Nucleus accumbens (tissue), 56 donors: ENCODE results near the gene MYADML2.
"Not testable (repeated sequence)": the region's sequence is repeated elsewhere in the genome, so short reads cannot be mapped to it uniquely, and the experiment has no call there.

Source experiments
- DNase-seq, 56 donors: peaks; one replicate each; lab custom pipeline; 2025; lab: John Stamatoyannopoulos, UW

The MYADML2 gene

DNA sequence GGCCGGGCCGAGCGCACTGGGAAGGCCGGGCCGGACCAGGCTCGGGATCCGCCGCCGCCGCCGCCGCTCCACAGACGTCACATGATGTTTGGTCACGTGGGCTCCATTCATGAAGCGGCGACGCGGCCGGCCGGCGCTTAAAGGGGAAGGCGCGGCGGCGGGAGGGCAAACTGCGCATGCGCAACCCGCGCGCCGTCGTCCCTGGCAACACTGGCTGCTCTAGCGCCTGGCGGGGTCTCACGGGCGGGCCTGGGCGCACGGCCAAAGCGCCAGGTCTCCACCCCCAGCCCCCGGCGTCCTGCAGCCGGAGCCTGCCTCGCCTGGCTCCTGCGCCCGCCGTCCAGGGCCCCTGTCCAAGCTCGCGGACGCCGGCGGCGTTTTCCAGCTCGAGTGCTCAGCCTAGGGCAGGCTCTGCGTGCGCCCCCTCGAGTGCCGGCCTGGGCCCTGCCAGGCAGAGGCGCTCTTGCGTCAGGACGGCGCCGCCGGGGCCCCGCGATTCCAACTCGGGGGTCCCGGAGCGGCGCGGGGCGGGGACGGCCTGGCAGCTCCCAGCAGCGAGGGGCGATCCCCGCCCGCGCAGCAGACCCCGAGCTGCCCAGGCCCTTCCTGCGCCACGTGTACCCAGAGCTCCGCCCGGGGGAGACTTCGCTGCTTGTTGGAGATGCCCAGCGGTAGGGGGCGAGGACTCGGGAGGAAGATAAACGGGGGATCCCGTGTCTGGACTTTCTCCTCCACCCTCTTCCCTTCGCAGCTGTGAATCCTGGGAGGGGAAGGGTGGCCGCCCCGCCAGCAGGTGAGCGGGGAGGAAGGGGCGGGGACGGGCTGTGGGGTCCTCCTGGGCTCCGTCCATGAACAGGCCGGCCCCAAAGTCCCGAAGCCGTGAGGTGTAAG is 19.1 kb downstream of the MYADML2 start, which contains the start of gene MAFG:
MAFG (minus strand) TSS at position 83 of the 891 bp plus-strand sequence. CDS start 4,550 bp downstream, outside the sequence.
- DNase-seq = peak in 55 of 56 donors; percentile 45 to 94 (median 84)

DNA sequence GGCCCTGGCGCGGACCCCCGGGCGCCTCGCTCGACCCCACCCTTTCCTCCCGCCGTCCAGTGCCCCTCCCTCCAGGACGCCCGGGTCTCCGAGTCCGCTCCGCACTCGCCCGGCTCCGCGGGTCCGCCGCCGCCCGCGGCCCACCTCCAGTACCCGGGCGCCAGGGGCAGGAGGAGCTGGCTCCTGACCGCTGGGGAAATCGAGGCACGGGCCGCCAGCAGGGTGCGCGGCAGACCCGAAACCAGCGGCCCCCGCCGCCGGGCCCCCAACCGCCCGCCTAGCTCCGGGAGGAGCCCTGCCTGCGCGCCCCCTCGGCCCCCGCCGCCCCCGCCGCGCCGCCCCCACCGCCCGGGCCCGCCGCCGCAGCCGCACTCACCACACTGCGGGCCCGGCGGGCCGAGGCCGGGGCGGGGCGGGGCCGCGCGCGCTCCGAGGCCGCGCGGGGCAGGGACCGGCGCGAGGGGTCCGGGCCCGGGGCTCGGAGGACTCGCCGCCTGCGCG is 19.8 kb downstream of the MYADML2 start:
- DNase-seq = peak in 2 of 56 donors; percentile 58 to 60

DNA sequence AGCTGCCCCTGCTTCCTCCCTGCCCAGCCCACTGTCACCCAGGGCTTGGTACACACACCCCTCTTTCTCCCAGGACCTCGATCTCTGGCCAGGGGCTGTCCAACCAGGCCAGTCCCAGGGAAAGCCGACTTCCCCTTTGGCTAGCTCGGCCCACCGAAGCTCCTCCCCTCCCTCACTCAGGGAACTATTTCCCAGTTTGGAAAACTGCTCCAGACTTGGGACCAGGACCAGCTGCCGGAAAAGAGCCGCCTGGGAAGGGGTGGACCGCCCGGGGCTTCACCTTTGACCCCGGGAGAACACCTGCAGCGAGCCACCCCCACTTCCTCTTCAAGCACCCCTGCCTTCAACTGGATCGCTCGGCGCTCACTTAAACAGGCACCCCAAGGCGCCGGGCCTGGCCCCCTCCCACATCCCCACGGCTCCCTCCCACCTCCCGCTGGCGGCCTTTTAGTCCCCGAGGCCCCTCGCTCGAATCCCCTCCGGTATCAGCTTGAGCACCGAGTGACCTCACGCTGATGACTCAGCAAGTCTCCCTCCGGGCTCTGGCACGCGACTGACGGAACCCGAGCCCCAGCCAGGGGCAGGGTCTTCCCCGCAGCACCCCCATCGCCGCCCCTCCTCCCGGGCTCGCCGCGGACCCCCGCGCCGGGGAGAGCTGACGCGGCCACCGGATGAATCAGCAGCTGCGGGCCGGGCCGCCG is 20.4 kb downstream of the MYADML2 start:
- DNase-seq = peak in 32 of 56 donors; percentile 11 to 66 (median 36)

DNA sequence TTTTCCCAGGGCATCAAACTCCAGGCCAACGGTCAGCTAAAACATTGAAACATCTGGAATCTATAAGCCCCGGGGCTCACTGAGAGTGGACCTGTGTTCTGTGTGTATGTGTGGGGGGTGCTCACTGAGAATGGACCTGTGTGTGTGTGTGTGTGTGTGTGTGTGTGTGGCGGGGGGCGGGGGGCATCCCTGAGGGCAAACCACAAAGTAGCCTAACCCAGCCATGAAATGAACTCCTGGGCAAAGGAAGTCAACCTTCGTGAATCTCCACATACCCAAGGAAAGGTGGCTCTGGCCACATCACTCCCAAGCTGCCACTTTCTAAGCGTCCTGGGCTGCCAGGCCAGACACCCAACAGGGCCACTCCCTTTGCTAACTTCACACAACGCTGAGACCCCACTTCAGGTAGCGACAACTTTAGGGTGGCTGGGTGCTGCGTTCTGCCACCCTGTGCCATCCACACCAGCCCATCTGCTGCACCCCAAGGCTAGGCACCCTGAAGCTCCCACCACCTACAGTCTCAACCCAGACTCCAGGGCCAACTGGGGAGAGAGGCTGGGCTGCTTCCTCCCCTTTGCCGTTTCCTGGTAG is 21.1 kb downstream of the MYADML2 start:
- DNase-seq = no peak

DNA sequence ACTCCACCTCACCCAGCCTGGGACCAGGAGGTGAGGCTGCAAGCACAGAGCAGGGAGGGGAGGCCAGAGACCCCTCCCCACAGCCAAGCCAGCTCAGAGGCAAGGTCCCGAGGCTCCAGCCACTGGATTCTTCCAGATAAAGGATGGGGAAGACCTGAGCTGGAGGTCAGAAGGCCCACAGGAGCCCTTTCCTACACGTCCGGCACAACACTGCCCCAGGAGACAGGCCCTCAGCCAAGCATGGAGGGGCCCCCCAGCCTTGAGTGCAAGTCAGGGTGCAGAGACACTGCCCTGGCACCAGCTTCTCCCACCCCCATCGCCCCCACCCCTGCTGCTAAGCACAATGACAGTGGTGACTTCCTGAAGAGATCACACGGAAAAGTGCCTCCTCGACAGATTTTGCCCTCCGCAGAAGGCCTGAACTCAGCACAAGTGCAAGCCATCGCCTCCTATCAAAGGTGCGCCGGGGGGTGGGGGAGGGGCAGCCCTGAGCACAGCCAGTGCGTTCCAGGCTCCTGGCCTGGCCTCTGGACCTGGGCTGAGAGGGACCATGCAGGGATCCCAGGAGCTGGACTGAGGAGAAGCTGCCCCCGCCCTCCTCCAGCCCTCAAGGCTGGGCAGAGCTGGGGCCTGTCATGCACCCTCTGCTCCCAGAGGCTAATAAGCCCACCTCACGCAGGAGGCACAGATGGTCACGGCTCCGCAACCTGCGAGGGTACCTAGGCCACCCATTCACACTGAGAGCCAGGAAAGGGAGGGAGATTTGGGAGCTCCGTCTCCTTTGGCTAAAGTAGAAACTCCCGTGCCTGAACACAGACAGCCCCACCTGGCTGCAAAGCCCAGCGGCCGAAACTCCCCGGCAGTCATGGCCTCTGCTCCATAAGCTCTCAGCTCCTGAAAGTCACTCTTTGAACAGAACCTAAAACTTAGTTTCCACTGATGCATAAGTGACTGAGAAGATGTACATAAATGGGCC is 22.2 kb downstream of the MYADML2 start:
- no peak for DNase-seq

DNA sequence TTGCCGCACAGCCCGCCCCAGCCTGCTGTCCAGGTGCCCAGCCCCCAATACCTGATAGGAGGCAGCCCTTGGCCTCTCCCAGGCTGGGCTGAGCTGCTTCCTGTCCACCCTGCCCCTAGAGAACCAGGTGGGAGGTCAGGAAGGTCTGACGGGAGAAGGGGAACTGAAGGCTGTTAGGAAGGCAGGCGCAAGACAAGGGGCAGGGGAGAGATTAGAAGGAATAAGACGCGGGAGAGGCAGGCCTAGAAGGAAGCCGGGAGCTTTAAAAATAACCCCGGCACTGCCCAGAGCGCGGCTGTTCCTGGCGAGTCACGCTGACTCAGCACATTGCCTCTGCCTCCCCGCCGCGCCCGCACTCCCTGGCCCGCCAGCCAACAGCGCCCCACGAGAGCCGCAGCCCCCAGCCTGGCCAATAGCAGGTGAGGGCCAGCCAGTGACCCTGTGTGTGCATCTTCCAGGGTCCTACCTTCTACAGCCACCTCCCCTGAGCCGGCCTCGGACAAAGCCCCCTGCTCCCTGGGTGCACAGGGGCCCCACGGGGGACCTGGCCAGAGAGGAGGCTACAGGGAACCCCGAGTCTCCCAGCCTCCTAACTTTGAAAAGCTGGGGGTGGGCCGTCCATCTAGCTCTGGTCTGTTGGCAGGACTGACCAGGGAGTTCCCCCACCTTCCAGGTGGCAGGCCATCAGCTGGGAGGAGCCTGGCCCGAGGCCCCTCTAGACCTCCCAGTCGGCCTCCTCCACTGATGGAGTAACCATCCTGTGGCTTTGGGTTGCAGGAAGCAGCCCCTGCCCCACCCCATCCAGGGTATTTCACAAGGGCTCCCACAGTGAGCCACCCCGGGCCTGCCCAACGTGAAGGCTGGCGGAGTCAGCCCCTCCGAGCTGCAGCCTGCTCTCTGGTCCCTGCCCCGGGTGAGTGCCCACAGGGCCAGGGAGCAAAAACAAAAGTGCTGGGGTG is 23.5 kb downstream of the MYADML2 start:
- peak in 27 of 56 donors; percentile 5 to 65 (median 31) for DNase-seq

DNA sequence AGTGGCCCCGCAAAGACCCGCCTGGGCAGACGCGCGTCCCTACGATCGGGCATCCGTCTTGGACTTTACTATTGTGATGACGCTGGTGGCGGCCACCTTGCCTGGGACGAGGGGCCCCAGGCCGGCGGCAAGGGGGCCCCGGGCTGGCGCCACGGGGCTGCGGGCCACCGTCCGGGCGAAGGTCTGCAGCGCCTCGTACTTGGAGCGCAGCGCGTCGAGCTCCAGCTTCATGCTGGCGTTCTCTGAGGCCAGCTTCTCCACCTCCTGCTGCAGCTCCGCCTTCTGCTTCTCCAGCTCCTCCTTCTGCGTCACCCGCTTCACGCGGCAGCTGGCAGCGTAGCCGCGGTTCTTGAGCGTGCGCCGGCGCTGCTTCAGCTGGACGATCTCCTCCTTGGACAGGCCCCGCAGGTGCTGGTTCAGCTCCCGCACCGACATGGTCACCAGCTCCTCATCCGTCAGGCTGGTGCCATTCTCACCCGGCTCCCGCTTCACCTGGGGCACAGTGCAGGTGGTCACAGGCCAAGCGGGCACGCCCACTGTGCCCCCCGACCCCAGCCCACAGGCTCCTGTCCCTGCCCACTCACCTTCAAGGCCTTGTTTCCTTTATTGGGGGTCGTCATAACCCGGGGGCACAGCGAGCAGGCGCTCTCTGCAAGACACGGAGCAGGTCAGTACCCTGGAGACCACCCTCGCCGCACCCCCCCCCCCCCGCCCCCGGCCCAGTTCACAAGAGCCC is 24.3 kb downstream of the MYADML2 start:
- no peak for DNase-seq

DNA sequence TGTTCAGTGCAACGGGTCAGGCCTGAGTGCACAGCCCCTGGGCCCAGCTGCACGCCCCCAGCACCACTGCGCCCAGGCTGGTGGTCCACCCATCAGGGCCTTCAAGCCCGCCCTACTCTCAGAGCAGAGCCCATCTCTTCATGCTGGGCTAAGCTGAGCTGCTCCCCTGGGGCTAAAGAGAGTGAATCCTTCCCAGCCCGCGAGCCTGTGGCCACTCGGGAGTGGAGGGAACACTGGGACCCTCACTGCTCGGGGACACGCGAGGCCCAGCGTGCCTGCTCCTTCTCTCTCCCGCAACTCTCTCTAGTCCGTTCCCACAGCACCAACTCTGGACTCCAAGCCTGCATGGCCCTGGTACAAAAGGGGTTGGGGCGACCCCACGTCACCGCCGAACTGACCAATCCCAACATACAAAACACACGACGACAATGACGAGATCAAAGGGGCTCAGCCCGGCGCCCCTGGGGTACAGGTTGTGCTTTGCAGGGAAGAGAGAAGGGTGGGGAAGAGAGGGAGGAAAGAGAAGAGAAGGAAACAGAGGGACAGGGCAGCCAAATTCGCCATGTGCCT is 25.0 kb downstream of the MYADML2 start:
- no peak for DNase-seq

DNA sequence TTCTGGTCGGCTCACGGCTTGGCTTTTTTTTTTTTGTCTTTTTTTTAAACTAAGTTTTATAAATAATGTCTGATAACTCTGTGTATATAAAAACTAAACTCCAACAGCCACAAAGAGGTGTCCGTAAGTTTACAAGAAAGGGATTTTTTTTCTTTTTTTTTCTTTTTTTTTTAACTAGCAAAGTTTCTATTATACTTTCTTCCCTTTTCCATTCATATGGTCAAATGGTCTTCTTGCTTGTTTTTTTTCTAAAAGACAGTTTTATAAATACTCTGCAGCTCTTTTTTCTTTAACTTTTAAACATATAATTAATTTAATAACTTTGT is 25.5 kb downstream of the MYADML2 start:
- DNase-seq = no peak

DNA sequence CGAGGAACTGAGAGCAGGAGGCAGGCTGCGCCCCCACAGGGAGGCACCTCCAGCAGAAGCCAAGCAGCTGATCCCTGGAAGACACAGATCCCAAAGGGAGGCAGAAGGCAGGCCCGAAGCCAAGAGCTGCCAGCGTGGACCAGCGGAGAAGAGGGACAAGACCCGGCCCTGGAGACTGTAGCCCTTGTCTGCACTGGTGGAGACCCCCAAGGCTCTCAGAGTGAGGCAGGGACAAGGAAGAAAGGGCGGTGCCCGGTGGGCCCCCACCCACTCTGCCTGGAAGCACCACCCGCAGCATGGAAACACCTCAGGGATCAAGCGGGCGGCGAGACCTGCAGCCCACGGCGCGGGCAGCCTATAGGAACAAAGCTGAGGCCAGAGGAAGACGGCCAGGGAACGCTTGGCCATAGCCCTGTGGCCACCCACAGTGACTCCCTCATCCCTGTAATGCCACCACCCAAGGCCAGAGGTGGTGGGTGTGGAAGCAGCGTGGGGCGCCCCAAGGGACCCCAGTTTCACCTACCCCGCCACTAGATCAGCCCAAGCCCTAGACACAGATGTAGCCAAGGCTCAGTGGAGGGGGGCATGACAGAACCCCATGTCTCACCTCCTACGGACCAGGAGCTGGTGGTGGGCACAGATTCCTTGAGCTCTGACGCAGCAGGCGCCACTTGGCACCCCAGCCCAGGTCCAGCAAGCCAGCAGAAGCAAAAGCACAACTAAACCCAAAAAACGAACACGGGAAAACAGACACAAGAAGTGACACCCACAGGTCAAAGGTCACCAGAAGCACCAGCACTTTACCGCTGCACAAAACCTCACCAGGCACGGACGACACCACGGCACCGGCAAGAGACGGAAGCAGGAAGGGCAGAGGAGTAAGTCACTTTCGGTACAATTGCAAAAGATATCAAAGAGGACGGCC is 26.2 kb downstream of the MYADML2 start:
- DNase-seq = peak in 3 of 56 donors; percentile 17 to 35 (median 24)

DNA sequence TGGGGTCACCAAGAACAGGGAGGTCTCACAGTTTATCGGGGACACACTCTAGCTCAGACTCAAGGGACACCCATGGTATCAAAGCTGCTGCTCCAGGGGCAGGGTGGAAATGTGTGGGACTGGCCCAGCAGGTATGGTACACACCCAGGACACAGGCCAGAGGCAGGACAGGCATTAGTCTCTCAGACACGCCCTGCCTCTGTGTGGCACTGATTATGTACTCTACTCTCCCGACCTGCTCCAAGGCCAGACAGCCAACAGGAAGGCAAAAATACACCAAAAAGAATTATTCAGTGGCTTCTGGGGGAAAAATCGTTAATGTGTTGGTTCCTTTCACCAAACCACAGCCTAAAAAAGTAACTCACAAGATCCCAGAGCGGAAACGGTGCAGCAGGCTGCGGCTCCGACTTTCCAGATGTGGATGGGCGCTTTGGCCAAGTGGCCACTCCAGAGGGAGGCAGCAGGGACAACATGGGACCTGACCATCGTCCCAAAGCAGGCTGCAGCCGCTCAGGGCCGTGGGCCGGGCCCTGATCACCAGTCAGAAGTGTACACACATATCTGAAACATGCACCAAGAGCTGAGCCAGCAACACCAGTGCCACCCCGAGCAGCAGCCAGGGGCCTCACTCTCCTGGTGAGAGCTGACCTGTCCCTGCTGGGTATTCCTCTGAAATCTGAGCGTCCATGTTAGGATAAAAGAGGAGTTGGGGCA is 28.0 kb downstream of the MYADML2 start:
- DNase-seq = no peak

DNA sequence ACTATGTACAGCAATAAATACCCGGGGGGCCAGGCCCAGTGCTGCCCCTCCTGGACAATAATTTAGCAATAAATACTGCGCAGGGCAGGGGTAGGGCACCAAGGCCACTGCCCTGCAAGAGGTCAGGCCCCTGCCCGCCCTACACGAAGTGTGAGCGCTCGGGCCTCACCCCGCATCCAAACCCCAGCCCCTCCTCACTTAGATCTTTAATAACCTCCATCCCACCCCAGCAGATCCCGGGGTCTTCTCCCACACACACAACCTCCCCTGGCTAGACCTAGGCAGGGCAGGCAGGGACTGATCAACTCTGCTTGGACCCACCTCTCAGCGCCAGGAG is 28.7 kb downstream of the MYADML2 start:
- DNase-seq = not testable (repeated sequence)

DNA sequence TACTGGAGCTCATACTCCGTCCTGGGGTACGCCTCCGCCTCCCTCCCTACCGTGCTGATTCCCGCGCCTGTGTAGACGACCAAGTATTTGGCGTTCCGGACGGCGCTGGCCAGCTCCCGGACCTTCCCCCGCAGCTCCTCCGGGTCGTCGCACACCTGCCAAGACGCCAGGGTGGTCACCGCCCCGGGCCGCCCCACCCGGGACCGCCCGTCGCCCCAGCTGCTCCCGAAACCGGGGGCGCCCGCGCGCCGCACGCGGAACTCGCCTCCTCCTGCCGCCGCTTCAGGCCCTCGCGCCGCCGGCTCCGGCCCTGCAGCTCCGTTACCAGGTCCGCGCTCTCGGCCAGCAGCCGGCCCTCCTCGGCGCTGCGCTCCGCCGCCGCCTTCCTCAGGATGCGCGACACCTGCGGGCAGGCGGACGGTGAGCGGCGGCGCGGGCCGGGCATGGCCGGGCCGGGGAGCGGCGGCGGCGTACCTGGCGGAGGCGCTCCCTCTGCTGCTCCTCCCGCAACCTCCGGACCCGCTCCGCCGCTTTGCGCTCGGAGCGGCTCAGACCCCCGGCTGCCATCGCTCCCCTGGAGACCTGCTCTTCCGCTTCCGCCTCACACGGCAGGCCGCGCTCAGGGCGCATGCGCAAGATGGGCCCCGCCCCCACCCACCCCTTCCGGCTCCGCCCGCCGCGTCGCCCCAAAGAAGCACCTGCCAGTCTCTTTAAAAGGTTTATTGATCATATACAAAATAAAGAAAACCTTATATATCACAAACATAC is 29.3 kb downstream of the MYADML2 start, which contains the start of gene SIRT7:
SIRT7 (minus strand) TSS at position 612 of the 768 bp plus-strand sequence; CDS start at position 567, 45 bp downstream.
- DNase-seq = peak in 53 of 56 donors; percentile 22 to 91 (median 76)

DNA sequence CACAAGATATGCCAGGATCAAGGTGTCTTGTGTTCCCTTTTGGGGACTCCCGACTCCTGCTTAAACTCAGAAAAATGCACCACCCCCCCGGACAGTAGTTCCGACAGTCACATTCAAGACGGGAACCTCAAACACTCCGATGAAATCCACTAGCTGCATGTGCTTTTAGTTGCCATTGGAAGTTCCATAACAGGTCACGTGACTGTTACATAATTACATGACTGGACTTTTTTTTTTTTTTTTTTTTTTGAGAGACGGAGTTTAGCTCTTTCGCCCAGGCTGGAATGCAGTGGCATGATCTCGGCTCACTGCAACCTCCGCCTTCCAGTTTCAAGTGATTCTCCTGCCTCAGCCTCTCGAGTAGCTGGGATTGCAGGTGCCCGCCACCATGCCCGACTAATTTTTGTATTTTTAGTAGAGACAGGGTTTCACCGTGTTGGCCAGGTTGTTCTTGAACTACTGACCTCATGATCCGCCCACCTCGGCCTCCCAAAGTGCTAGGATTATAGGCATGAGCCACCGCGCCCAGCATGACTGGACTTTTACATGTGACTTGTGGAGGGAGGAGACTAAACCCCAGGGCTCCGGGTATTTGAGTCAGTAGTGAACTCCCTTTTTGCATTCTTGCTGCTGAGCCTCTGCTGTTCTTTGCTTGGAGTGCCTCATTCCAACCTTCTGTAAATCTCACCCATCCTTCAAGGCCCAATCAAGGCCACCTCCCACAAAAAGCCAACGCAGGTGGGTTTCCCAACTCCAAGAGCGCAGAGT is 30.6 kb downstream of the MYADML2 start:
- DNase-seq = no peak
